HepG2 (cell line): ENCODE results near the gene RPH3AL. TPM values are rescaled to one million over a fixed set of nuclear protein-coding genes. Genes with fewer than 3 reads are reported as not detected.

Experiments used
- BCLAF1 ChIP-seq: fragments of 450-650 bp; IDR thresholded peaks from 2 replicates; pipeline ENCODE4 v1.6.1; 2017; ENCODE audit warnings: mild to moderate bottlenecking
- FOSL2 ChIP-seq: sonication (generic); formaldehyde crosslinking; IDR thresholded peaks from 2 replicates; pipeline ENCODE4 v1.4.0; 2020; ENCODE audit warnings: missing genetic modification reagents
- GABPA ChIP-seq, 2 experiments: IDR thresholded peaks; 2 replicates each; pipeline ENCODE4 v1.6.1; 2011 to 2016; ENCODE audit warnings: low read depth in 2 of 2, low read length in 1 of 2, missing biosample characterization in 1 of 2, missing genetic modification characterization in 1 of 2
- HES4 ChIP-seq: sonication (generic); formaldehyde crosslinking; IDR thresholded peaks from 2 replicates; pipeline ENCODE4 v1.9.0; 2021; ENCODE audit warnings: mild to moderate bottlenecking, missing genetic modification reagents, borderline replicate concordance
- IKZF4 ChIP-seq: sonication (generic); formaldehyde crosslinking; IDR thresholded peaks from 2 replicates; pipeline ENCODE4 v1.5.1; 2020; ENCODE audit warnings: borderline replicate concordance, mild to moderate bottlenecking, low read depth, missing genetic modification reagents; ENCODE audit errors: not compliant biosample characterization
- ISX ChIP-seq: sonication (generic); formaldehyde crosslinking; conservative IDR thresholded peaks from 2 replicates; pipeline ENCODE4 v1.5.0; 2020; ENCODE audit warnings: missing genetic modification reagents
- LCORL ChIP-seq, 2 experiments: fragments of 450-650 bp in 1 of 2; sonication (generic) in 1 of 2; formaldehyde crosslinking in 1 of 2; IDR thresholded peaks; 2 replicates each; pipeline versions ENCODE4 v1.5.0 to v1.6.1; 2017 to 2020; ENCODE audit warnings: antibody characterized with exemption in 1 of 2, missing genetic modification reagents in 1 of 2
- NCOA2 ChIP-seq: sonication (generic); formaldehyde crosslinking; IDR thresholded peaks from 2 replicates; pipeline ENCODE4 v1.8.0; 2022; ENCODE audit warnings: inconsistent platforms
- SNAI1 ChIP-seq: sonication (generic); formaldehyde crosslinking; IDR thresholded peaks from 2 replicates; pipeline ENCODE4 v1.5.0; 2020; ENCODE audit warnings: mild to moderate bottlenecking, missing genetic modification reagents, borderline replicate concordance
- ZNF331 ChIP-seq: sonication (generic); formaldehyde crosslinking; IDR thresholded peaks from 2 replicates; pipeline ENCODE4 v1.4.0; 2020; ENCODE audit warnings: missing genetic modification reagents
- ZNF382 ChIP-seq: sonication (generic); formaldehyde crosslinking; IDR thresholded peaks from 2 replicates; pipeline ENCODE4 v1.5.0; 2020; ENCODE audit warnings: missing genetic modification reagents, mild to moderate bottlenecking, borderline replicate concordance
- polyA plus RNA-seq, 8 experiments: library from polyadenylated mRNA; depleted of rRNA in 3 of 8; stranded (reverse) in 7 of 8; unstranded in 1 of 8; fragments of >200 nt; fragmentation: Illumina TruSeq in 4 of 8; extraction: Trizol in 4 of 8; gene quantifications; 2 replicates each; pipeline versions ENCODE4 v1.2.1 to v1.2.3, GENCODE V29; 2011 to 2016; ENCODE audit warnings: low read depth in 4 of 8, missing spikeins in 1 of 8, mixed read lengths in 1 of 8; ENCODE audit not compliant: insufficient read depth in 1 of 8
- total RNA-seq, 5 experiments: library from RNA; depleted of rRNA; stranded (reverse); fragments of >200 nt; fragmentation: Illumina TruSeq; extraction: Trizol; gene quantifications; 2 replicates each; pipeline ENCODE4 v1.2.3, GENCODE V29; 2016; ENCODE audit warnings: low read depth in 1 of 5
- TF ChIP-seq, protein P1 (sequence below): sonication (generic); formaldehyde crosslinking; IDR thresholded peaks from 2 replicates; pipeline ENCODE4 v1.4.0; 2020; ENCODE audit warnings: missing genetic modification reagents, borderline replicate concordance

The RPH3AL gene
- total and polyA plus RNA-seq, 2 of the 13 experiments (the other 11 are each of a cell fraction or from before 2014, with no cell fraction given), result 7.8 to 16.4 TPM

DNA sequence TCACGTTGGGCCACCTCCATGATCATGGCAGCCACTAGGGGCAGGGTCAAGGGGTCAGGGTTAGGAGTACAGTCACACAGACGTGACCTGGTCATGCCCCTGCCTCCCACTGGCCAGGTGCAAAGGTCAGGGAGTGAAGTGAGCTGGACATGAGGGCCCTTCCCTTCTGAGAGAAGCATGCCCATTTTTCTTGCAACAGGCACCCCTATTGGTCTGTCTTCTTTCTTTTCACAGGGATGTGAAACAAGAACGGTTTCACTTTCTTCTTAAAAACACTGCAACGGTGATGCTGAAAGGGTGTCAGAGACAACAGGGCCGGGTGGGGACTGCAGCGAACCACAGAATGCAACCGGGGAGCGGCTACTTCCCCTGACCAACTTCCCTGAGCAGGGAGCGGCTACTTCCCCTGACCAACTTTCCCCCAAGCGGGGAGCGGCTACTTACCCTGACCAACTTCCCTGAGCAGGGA, 119.1 kb downstream of the RPH3AL start (continued):
- TF ChIP-seq BCLAF1 (no peak), IKZF4 (CRISPR knock-in tag) (no peak), ZNF382 (CRISPR knock-in tag) (no peak), HES4 (CRISPR knock-in tag) (no peak), LCORL (IDR thresholded peaks at IDR 0.05) (no peak), LCORL (CRISPR knock-in tag; IDR thresholded peaks at IDR 0.05) (peak; percentile 42; the same call in 1 of the 2 replicates), SNAI1 (no peak), ZNF331 (no peak), GABPA (IDR thresholded peaks at IDR 0.05; ENCODE audit: low read depth, low read length) (no peak), GABPA (CRISPR knock-in tag; IDR thresholded peaks at IDR 0.05; ENCODE audit: low read depth) (no peak), NCOA2 (CRISPR knock-in tag) (peak; percentile 56), FOSL2 (peak; percentile 76), ISX (no peak)
- TF ChIP-seq, protein P1, sequence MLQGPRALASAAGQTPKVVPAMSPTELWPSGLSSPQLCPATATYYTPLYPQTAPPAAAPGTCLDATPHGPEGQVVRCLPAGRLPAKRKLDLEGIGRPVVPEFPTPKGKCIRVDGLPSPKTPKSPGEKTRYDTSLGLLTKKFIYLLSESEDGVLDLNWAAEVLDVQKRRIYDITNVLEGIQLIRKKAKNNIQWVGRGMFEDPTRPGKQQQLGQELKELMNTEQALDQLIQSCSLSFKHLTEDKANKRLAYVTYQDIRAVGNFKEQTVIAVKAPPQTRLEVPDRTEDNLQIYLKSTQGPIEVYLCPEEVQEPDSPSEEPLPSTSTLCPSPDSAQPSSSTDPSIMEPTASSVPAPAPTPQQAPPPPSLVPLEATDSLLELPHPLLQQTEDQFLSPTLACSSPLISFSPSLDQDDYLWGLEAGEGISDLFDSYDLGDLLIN, result no peak
